HepG2 (cell line): ENCODE results near the gene TBCD. TPM values are rescaled to one million over a fixed set of nuclear protein-coding genes. Genes with fewer than 3 reads are reported as not detected.

Source experiments
- ATAC-seq: fragments of 200-7000 bp; cut with Tn5 transposase; 3 replicates; pipeline ENCODE4 v1.9.1; 2020; ENCODE audit warnings: mild to moderate bottlenecking, moderate library complexity
- BruUV-seq: library from RNA; stranded (reverse); fragments of 400-500 nt; replicated peaks from 2 replicates; lab custom pipeline; 2021; lab: Mats Ljungman, UMichigan
- CTCF ChIA-PET: fragments of 300-600 bp; formaldehyde crosslinking; extraction: SDS; loops from one replicate; lab custom pipeline; 2021; ENCODE audit warnings: low total read pairs, inconsistent platforms, low intra/inter-chr PET ratio; lab: Yijun Ruan, JAX
- POLR2A ChIA-PET: fragments of 350-600 bp; sonication (Branson Sonifier 250); formaldehyde crosslinking; loops from one replicate; lab custom pipeline; 2020; ENCODE audit warnings: antibody characterized with exemption, inconsistent platforms; lab: Yijun Ruan, JAX
- DNase-seq: peaks from one replicate; pipeline ENCODE4 v3.0.0-alpha.2; 2015; ENCODE audit warnings: low spot score
- FAIRE-seq: peaks from 3 replicates; lab custom pipeline; 2011; peaks lifted over from hg19 to GRCh38; lab: Jason Lieb, UNC
- H2AFZ ChIP-seq: one replicate; pipeline ENCODE4 v1.6.1; 2011; ENCODE audit warnings: low read length, inconsistent platforms
- H3K27ac ChIP-seq: fragments of 300-600 bp; 3 replicates; pipeline ENCODE4 v1.8.0; 2011; ENCODE audit warnings: mixed run types, mild to moderate bottlenecking, mixed read lengths, low read length, inconsistent platforms; ENCODE audit not compliant: insufficient read depth; ENCODE audit errors: extremely low read length
- H3K27me3 ChIP-seq, 2 experiments: fragments of 200-600 bp in 1 of 2; 2 replicates in 1 of 2; 3 replicates in 1 of 2; pipeline versions ENCODE4 v1.6.0 to v1.8.0; 2011; ENCODE audit warnings: low read length in 2 of 2, mild to moderate bottlenecking in 2 of 2, moderate library complexity in 2 of 2, inconsistent platforms in 1 of 2; ENCODE audit not compliant: insufficient read depth in 2 of 2, control insufficient read depth in 1 of 2
- H3K36me3 ChIP-seq, 2 experiments: fragments of 200-600 bp in 1 of 2; replicated peaks in 1 of 2; 2 replicates in 1 of 2; 3 replicates in 1 of 2; pipeline versions ENCODE4 v1.5.1 to v1.8.0; 2011; ENCODE audit warnings: low read length in 2 of 2, inconsistent platforms in 1 of 2; ENCODE audit not compliant: insufficient read depth in 2 of 2, control insufficient read depth in 1 of 2
- H3K4me1 ChIP-seq: 2 replicates; pipeline ENCODE4 v1.5.1; 2012; ENCODE audit warnings: low read length, inconsistent platforms; ENCODE audit not compliant: insufficient read depth
- H3K4me2 ChIP-seq: 2 replicates; pipeline ENCODE4 v1.6.0; 2011; ENCODE audit warnings: low read depth, low read length, inconsistent platforms
- H3K4me3 ChIP-seq, 3 experiments: fragments of 200-600 bp in 1 of 3; sonication (generic), shearing (Covaris generic) in 1 of 3; replicated peaks in 1 of 3; 2 replicates each; pipeline ENCODE4 v1.5.1; 2011 to 2016; ENCODE audit warnings: low read length in 3 of 3, inconsistent platforms in 2 of 3, low read depth in 2 of 3, mild to moderate bottlenecking in 2 of 3, control low read depth in 1 of 3, mixed read lengths in 1 of 3; ENCODE audit not compliant: insufficient read depth in 1 of 3
- H3K79me2 ChIP-seq: one replicate; pipeline ENCODE4 v1.6.1; 2011; ENCODE audit warnings: low read length, inconsistent platforms; ENCODE audit not compliant: insufficient read depth
- H3K9ac ChIP-seq: 2 replicates; pipeline ENCODE4 v1.6.0; 2011; ENCODE audit warnings: mild to moderate bottlenecking, low read depth, low read length, inconsistent platforms; ENCODE audit not compliant: insufficient read depth
- H3K9me3 ChIP-seq: 2 replicates; pipeline ENCODE4 v1.5.1; 2012; ENCODE audit warnings: mild to moderate bottlenecking, low read length
- H4K20me1 ChIP-seq: 2 replicates; pipeline ENCODE4 v1.6.0; 2011; ENCODE audit warnings: inconsistent platforms, mild to moderate bottlenecking, low read length, moderate library complexity; ENCODE audit not compliant: insufficient read depth
- XBP1 ChIP-seq: sonication (generic); formaldehyde crosslinking; IDR thresholded peaks from 2 replicates; pipeline ENCODE4 v1.5.0; 2020; ENCODE audit warnings: missing genetic modification reagents
- ZNF407 ChIP-seq: sonication (generic); formaldehyde crosslinking; IDR thresholded peaks from one replicate; pipeline ENCODE4 v1.5.1; 2020; ENCODE audit warnings: mild to moderate bottlenecking, missing genetic modification reagents; ENCODE audit errors: not compliant biosample characterization
- ZNF709 ChIP-seq: sonication (generic); formaldehyde crosslinking; IDR thresholded peaks from 2 replicates; pipeline ENCODE4 v1.5.0; 2020; ENCODE audit warnings: mild to moderate bottlenecking, missing genetic modification reagents
- ZNF772 ChIP-seq: sonication (generic); formaldehyde crosslinking; IDR thresholded peaks from 2 replicates; pipeline ENCODE4 v1.5.0; 2020; ENCODE audit warnings: mild to moderate bottlenecking, missing genetic modification reagents
- WGBS: methylation state at CpG from one replicate; pipeline ENCODE4 v1.1.6; 2017; ENCODE audit warnings: low lambda C conversion rate; 5-methylcytosine and 5-hydroxymethylcytosine counted together
- in situ Hi-C: cut with HindIII; loops from 2 replicates; pipeline ENCODE4 v1.10.0; 2017; ENCODE audit warnings: low pct_unique_long_range_greater_than_20kb; ENCODE audit not compliant: extremely low pct_ligation_motif_present
- intact Hi-C: fragments of 100-400 bp; cut with micrococcal nuclease; formaldehyde crosslinking; loops from one replicate; pipeline ENCODE4 v1.10.0; 2022; ENCODE audit not compliant: unreplicated experiment
- polyA plus RNA-seq, 8 experiments: library from polyadenylated mRNA; depleted of rRNA in 3 of 8; stranded (reverse) in 7 of 8; unstranded in 1 of 8; fragments of >200 nt; fragmentation: Illumina TruSeq in 4 of 8; extraction: Trizol in 4 of 8; gene quantifications; 2 replicates each; pipeline versions ENCODE4 v1.2.1 to v1.2.3, GENCODE V29; 2011 to 2016; ENCODE audit warnings: low read depth in 4 of 8, missing spikeins in 1 of 8, mixed read lengths in 1 of 8; ENCODE audit not compliant: insufficient read depth in 1 of 8
- total RNA-seq, 5 experiments: library from RNA; depleted of rRNA; stranded (reverse); fragments of >200 nt; fragmentation: Illumina TruSeq; extraction: Trizol; gene quantifications; 2 replicates each; pipeline ENCODE4 v1.2.3, GENCODE V29; 2016; ENCODE audit warnings: low read depth in 1 of 5
- TF ChIP-seq, protein P1 (sequence below): sonication (generic); formaldehyde crosslinking; conservative IDR thresholded peaks from 2 replicates; pipeline ENCODE4 v1.4.0; 2020; ENCODE audit warnings: missing genetic modification reagents

Gene TBCD
- total and polyA plus RNA-seq, 2 of the 13 experiments (the other 11 are each of a cell fraction or from before 2014, with no cell fraction given): 33.9 to 54.8 TPM

DNA sequence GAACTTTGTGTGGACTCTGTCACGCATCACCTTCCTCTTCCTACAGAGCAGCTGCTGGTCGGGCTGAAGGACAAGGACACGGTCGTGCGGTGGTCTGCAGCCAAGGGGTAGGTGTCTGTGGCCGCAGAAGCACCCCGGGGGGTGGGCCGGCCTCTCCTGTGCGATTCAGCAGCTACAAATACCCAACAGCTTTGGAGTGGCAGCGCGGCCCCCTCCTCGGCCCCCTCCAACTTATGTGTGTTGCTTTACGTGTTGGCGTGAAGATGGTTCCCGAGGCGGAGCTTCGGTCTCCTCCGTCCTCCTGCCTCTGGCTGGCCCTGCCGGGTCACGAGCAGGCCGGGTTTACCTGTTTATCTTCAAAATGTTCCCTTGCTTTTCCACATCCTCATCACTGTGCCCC, 55.7 kb downstream of the TBCD start:
- TF ChIP-seq ZNF407 (CRISPR knock-in tag) (no peak), ZNF772 (CRISPR knock-in tag) (no peak), XBP1 (CRISPR knock-in tag) (no peak), ZNF709 (CRISPR knock-in tag) (no peak)
- TF ChIP-seq, protein P1, sequence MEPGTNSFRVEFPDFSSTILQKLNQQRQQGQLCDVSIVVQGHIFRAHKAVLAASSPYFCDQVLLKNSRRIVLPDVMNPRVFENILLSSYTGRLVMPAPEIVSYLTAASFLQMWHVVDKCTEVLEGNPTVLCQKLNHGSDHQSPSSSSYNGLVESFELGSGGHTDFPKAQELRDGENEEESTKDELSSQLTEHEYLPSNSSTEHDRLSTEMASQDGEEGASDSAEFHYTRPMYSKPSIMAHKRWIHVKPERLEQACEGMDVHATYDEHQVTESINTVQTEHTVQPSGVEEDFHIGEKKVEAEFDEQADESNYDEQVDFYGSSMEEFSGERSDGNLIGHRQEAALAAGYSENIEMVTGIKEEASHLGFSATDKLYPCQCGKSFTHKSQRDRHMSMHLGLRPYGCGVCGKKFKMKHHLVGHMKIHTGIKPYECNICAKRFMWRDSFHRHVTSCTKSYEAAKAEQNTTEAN (CRISPR knock-in tag): no peak
- TF ChIP-seq, all 625 proteins: peak for 0
- H3K9me3 ChIP-seq: no peaks in the 10 kb centered on the region
- H3K9ac ChIP-seq: no peak overlapping the region
- H3K27me3 ChIP-seq: no peaks in the 10 kb centered on the region
- H3K79me2 ChIP-seq: no peaks in the 10 kb centered on the region
- no peak for DNase-seq
- in situ Hi-C loops (no loop called here), intact Hi-C loops (no loop called here)
- no peak for ATAC-seq
- H3K36me3 ChIP-seq: peaks cover 29 to 47% of the 10 kb centered on the region in 2 experiments; a peak in 4 of 5 replicates
- no peaks in the 10 kb centered on the region for H4K20me1 ChIP-seq
- CTCF ChIA-PET: no interaction called here
- POLR2A ChIA-PET: no interaction called here
- FAIRE-seq: no peak
- BruUV-seq: no TSS peak
- WGBS: 96% methylated on average over 20 of the region's 21 CpGs
- no peak overlapping the region for H3K27ac ChIP-seq
- no peak overlapping the region for H2AFZ ChIP-seq
- H3K4me2 ChIP-seq: no peak overlapping the region
- no peaks in the 10 kb centered on the region for H3K4me1 ChIP-seq
- no peak overlapping the region for H3K4me3 ChIP-seq
